ENCODE results near the gene DNASE1.

DNASE1 gene

DNA sequence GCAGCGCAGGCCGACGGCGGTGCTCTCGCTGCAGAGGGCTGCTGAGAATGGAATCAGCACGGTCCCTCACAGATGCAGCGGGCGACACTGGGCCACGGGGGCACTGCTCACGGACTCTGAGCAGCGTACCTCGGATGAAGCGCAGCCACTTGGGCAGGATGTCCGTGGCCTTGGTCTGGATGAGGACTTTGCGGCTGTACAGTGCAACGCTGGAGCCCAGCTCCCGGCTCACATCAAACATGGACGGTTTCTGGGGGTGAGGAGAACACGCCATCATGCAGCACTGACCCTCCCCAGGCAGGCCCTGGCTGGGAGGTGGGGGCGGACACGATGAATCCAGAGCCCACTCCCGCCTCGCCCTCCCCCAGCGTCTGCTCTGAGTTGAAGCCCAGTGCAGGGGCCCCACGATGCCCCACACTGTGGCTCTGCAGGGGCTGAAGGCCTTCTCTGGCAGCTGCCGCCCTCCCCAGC lies 18.1 kb downstream of the DNASE1 start:
- H3K4me3 ChIP-seq (ENCODE audit: low read depth, low read length) = no peak overlapping the region
- DNase-seq (ENCODE audit: low read depth) = no peak
- TF ChIP-seq, protein P1, sequence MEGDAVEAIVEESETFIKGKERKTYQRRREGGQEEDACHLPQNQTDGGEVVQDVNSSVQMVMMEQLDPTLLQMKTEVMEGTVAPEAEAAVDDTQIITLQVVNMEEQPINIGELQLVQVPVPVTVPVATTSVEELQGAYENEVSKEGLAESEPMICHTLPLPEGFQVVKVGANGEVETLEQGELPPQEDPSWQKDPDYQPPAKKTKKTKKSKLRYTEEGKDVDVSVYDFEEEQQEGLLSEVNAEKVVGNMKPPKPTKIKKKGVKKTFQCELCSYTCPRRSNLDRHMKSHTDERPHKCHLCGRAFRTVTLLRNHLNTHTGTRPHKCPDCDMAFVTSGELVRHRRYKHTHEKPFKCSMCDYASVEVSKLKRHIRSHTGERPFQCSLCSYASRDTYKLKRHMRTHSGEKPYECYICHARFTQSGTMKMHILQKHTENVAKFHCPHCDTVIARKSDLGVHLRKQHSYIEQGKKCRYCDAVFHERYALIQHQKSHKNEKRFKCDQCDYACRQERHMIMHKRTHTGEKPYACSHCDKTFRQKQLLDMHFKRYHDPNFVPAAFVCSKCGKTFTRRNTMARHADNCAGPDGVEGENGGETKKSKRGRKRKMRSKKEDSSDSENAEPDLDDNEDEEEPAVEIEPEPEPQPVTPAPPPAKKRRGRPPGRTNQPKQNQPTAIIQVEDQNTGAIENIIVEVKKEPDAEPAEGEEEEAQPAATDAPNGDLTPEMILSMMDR (IDR thresholded peaks at IDR 0.05; ENCODE audit: low read depth, low read length) = no peak
- TF ChIP-seq POLR2A (IDR thresholded peaks at IDR 0.05; ENCODE audit: extremely low read depth, insufficient read length) = no peak
- no peak for TF ChIP-seq MYC (IDR thresholded peaks at IDR 0.05; ENCODE audit: low read depth, low read length)
- TF ChIP-seq, protein P2, sequence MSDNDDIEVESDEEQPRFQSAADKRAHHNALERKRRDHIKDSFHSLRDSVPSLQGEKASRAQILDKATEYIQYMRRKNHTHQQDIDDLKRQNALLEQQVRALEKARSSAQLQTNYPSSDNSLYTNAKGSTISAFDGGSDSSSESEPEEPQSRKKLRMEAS (IDR thresholded peaks at IDR 0.05; ENCODE audit: low read depth, low read length) = no peak

DNA sequence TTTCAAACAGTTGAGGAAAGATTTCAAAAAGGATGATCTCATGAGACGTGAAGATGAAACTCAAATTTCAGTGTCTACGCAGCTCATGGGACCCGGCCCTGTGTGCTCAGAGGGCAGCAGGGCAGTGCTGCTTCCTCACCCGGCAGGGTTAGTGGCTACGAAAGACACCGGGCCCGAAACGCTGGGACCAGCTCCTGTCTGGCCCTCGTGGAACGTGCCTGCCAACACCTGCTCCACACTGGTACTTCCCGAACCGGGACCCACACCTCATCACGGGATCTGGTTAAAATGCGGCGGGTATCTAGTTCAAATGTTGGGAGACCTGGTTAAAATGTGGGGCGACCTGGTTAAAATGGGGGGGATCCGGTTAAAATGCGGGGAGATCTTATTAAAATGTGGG lies 18.7 kb downstream of the DNASE1 start:
- H3K4me3 ChIP-seq (ENCODE audit: low read depth, low read length) = no peak overlapping the region
- TF ChIP-seq POLR2A (IDR thresholded peaks at IDR 0.05; ENCODE audit: extremely low read depth, insufficient read length) (no peak), MYC (IDR thresholded peaks at IDR 0.05; ENCODE audit: low read depth, low read length) (no peak)
- TF ChIP-seq, protein P2 (IDR thresholded peaks at IDR 0.05; ENCODE audit: low read depth, low read length) = no peak
- no peak for DNase-seq (ENCODE audit: low read depth)

DNA sequence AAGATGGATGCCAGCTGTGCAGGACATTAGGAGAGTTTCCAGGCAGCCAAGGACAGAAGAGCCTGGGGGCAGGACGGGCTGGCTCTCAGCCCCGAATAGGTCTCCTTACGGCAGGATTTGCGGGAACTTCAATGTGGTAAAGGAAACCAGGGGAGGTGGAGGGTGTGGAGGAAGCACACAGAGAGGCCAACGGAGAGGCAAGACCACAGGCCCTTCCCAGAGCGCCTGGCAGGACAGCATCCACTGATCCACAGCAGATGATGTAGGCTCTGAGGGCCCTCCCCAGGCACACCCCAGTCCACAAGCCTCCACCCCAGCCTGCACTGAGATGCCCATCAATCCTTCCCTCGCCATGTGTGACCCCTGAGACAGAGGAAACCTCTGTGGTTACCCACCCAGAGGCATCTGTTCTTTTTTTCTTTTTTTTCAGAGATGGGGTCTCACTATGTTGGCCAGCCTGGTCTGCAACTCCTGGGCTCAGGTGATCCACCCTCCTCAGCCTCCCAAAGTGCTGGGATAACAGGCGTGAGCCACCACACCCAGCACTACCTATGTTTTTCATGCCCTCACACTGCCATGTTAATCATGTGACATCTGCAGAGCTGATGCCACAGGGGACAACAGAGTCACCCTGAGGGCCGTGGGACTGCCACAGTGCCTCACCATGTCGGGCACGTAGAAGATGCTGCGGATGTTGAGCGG lies 19.3 kb downstream of the DNASE1 start:
- DNase-seq (ENCODE audit: low read depth) = no peak
- TF ChIP-seq, protein P2 (IDR thresholded peaks at IDR 0.05; ENCODE audit: low read depth, low read length) = no peak
- TF ChIP-seq POLR2A (IDR thresholded peaks at IDR 0.05; ENCODE audit: extremely low read depth, insufficient read length) (no peak), MYC (IDR thresholded peaks at IDR 0.05; ENCODE audit: low read depth, low read length) (no peak)
- TF ChIP-seq, protein P1 (IDR thresholded peaks at IDR 0.05; ENCODE audit: low read depth, low read length) = no peak
- no peak overlapping the region for H3K4me3 ChIP-seq (ENCODE audit: low read depth, low read length)

DNA sequence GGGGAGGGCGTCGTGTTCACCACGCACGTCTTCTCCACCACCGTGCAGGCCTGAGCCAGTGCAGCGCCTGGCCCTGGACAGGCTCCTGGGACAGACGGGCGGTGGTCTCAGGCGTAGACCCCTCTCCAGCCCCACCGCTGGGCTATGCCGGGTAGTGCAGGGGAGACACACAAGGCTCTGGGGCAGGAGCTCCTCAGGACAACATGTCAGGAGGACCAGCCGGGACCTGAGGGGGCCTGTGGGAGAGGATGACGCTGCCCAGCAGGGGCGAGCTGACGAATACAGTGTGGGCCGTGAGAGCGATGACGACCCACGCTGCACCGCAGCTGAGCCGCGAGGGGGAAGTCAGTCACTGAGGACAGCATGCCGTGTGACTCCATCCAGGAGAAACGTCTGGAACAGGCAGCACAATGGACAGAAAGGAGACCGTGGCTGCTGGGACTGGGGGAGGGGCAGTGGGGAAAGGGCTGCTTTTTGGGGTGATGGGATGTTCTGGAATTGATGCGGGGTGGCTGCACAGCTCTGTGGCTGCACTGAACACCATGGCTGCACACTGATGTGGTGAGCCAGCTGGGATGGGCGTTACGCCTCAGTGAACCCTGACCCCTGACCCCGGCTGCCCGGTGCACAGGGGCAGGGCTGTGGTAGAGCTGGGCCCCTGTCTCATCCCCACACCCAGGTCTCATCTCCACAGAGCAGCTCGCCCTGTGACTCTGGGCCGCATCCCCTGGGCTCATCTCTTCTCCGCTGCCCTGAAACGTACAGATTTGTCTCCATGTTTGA lies 20.2 kb downstream of the DNASE1 start:
- no peak overlapping the region for H3K4me3 ChIP-seq (ENCODE audit: low read depth, low read length)
- no peak for DNase-seq (ENCODE audit: low read depth)
- TF ChIP-seq, protein P1 (IDR thresholded peaks at IDR 0.05; ENCODE audit: low read depth, low read length) = no peak
- no peak for TF ChIP-seq MYC (IDR thresholded peaks at IDR 0.05; ENCODE audit: low read depth, low read length)
- no peak for TF ChIP-seq POLR2A (IDR thresholded peaks at IDR 0.05; ENCODE audit: extremely low read depth, insufficient read length)
- TF ChIP-seq, protein P2 (IDR thresholded peaks at IDR 0.05; ENCODE audit: low read depth, low read length) = no peak

DNA sequence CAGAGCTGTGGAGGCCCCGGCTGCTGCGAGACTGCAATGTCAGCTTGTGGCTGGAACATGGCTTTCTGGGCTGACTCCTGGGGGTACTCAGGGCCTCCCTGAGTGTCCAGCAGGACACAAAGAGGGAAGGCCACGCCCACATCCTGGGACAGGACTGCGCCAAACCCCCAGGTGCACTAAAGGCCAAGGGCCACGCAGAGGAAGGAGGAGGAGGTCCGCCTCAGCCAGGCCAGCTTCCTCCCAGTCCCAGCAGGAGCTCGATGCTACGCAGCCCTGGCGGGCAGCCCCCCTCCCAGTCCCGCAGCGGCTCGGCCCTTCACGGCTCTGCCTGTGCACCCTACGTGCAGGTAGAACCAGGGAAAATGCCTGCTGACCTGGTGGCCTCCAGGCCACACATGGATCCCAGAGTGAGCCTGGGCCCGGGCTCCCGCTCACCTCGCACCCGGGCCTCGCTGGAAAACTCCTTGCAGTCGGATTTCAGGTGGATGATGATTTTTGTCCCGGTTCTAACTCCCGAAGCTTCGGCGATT lies 21.2 kb downstream of the DNASE1 start:
- TF ChIP-seq POLR2A (IDR thresholded peaks at IDR 0.05; ENCODE audit: extremely low read depth, insufficient read length) (no peak), MYC (IDR thresholded peaks at IDR 0.05; ENCODE audit: low read depth, low read length) (no peak)
- TF ChIP-seq, protein P2 (IDR thresholded peaks at IDR 0.05; ENCODE audit: low read depth, low read length) = no peak
- TF ChIP-seq, protein P1 (IDR thresholded peaks at IDR 0.05; ENCODE audit: low read depth, low read length) = no peak
- no peak overlapping the region for H3K4me3 ChIP-seq (ENCODE audit: low read depth, low read length)
- no peak for DNase-seq (ENCODE audit: low read depth)

Measured in NB4 (cell line).